ENCODE measurements around the gene C3orf80.

DNA sequence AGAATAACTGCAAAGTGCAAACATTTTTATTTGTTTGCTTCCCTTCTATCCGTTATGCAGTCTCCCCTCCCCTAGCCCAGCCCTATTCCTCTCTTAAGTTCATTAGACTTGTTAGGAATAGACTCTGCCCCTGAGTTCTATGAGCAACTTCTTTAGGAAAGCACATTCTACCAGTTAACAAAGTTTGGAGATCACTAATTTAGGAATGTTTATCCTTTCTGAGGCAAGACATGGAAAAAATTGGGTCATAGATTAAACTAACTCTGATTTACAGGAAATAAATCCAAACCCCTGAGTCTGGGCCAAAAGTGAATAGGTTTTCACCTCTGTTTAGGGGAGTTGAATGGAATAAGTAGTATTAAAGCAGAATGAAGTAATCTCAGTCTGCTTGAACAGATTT lies 34.4 kb downstream of the C3orf80 start:
- TF ChIP-seq, protein P1, sequence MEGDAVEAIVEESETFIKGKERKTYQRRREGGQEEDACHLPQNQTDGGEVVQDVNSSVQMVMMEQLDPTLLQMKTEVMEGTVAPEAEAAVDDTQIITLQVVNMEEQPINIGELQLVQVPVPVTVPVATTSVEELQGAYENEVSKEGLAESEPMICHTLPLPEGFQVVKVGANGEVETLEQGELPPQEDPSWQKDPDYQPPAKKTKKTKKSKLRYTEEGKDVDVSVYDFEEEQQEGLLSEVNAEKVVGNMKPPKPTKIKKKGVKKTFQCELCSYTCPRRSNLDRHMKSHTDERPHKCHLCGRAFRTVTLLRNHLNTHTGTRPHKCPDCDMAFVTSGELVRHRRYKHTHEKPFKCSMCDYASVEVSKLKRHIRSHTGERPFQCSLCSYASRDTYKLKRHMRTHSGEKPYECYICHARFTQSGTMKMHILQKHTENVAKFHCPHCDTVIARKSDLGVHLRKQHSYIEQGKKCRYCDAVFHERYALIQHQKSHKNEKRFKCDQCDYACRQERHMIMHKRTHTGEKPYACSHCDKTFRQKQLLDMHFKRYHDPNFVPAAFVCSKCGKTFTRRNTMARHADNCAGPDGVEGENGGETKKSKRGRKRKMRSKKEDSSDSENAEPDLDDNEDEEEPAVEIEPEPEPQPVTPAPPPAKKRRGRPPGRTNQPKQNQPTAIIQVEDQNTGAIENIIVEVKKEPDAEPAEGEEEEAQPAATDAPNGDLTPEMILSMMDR (optimal IDR thresholded peaks at IDR 0.05 in 1 of 3, IDR thresholded peaks at IDR 0.05 in 1 of 3, conservative IDR thresholded peaks at IDR 0.05 in 1 of 3; ENCODE audit: extremely low read depth in 1 of 3, insufficient read depth in 2 of 3, low read length in 3 of 3), result no peak
- no peak for TF ChIP-seq EZH2 (IDR thresholded peaks at IDR 0.05; ENCODE audit: low read length)
